Kidney (tissue), 14 donors: ENCODE results near the gene LZIC. TPM values are rescaled to one million over a fixed set of nuclear protein-coding genes. Genes with fewer than 3 reads are reported as not detected.
A peak's percentile ranks its signal among the peaks of the same experiment; 100 is the strongest.

Source experiments
- DNase-seq, 5 donors: peaks; one replicate each; pipeline ENCODE4 v3.0.0-alpha.2; 2013 to 2020
- FAIRE-seq: peaks from 2 replicates; lab custom pipeline; 2012; peaks lifted over from hg19 to GRCh38; lab: Jason Lieb, UNC
- H3K27ac ChIP-seq, 2 donors: one replicate each; pipeline ENCODE4 v1.7.0; 2013; ENCODE audit warnings: low read depth in 2 of 2, low read length in 2 of 2, inconsistent platforms in 1 of 2
- H3K27me3 ChIP-seq: one replicate; pipeline ENCODE4 v1.7.1; 2013; ENCODE audit warnings: low read length, inconsistent platforms; ENCODE audit not compliant: control insufficient read depth, insufficient read depth
- H3K36me3 ChIP-seq, 3 donors: one replicate each; pipeline versions ENCODE4 v1.7.0 to v1.7.1; 2013; ENCODE audit warnings: low read length in 3 of 3, control low read depth in 1 of 3, inconsistent platforms in 1 of 3; ENCODE audit not compliant: insufficient read depth in 3 of 3, control insufficient read depth in 2 of 3
- H3K4me1 ChIP-seq, 3 donors: one replicate each; pipeline versions ENCODE4 v1.7.0 to v1.7.1; 2013; ENCODE audit warnings: low read length in 3 of 3, inconsistent platforms in 1 of 3, low read depth in 1 of 3; ENCODE audit not compliant: control insufficient read depth in 2 of 3, insufficient read depth in 2 of 3
- H3K4me3 ChIP-seq, 3 donors: one replicate each; pipeline versions ENCODE4 v1.7.0 to v1.8.1; 2013; ENCODE audit warnings: low read length in 3 of 3, control low read depth in 1 of 3, inconsistent platforms in 1 of 3
- H3K9ac ChIP-seq, 3 donors: one replicate each; pipeline versions ENCODE4 v1.7.0 to v1.7.1; 2013; ENCODE audit warnings: low read length in 3 of 3, control low read depth in 1 of 3, inconsistent platforms in 1 of 3
- H3K9me3 ChIP-seq, 3 donors: one replicate each; pipeline versions ENCODE4 v1.7.0 to v1.7.1; 2013; ENCODE audit warnings: low read length in 3 of 3, control low read depth in 1 of 3, inconsistent platforms in 1 of 3; ENCODE audit not compliant: control insufficient read depth in 2 of 3, insufficient read depth in 1 of 3
- CTCF ChIP-seq: IDR thresholded peaks from 3 replicates; pipeline ENCODE4 v1.5.1; 2012; ENCODE audit warnings: mild to moderate bottlenecking, moderate library complexity, borderline replicate concordance; ENCODE audit not compliant: insufficient read depth; ENCODE audit errors: extremely low read depth
- intact Hi-C: fragments of 100-400 bp; cut with DNase I; formaldehyde crosslinking; loops from one replicate; pipeline ENCODE4 v1.11.1; 2022
- polyA plus RNA-seq: library from polyadenylated mRNA; stranded (reverse); fragments of 350-450 nt; fragmentation: Illumina TruSeq; extraction: RNeasy Lipid Tissue Mini Kit (QIAGEN cat#74804); gene quantifications from one replicate; pipeline ENCODE4 v1.2.3, GENCODE V29; 2014; ENCODE audit warnings: low read depth, low replicate concordance; ENCODE audit not compliant: insufficient read depth
- total RNA-seq: library from RNA; stranded (reverse); fragmentation: NEBNext Ultra II Directional; extraction: Animal tissue kit (Norgen Biotek cat#: 25700); gene quantifications from one replicate; pipeline ENCODE4 v1.2.1, GENCODE V29; 2021
- donor health status: control.
- donor health status: control.
- donor health status: control.
- donor health status: control.
- donor health status: control.
- donor health status: DM: yes; HTN: yes; CAD: no.
- donor health status: Normal renal cell carcinoma (clear cell type).

Gene LZIC
- total and polyA plus RNA-seq, 2 donors from 2014 or later = 22.3 to 27.0 TPM

- Histone ChIP-seq H3K27me3 (no peaks in the 10 kb centered on the region), H3K4me1 (peaks cover 0 to 9% (median 2%) of the 10 kb centered on the region in 3 donors), H3K9me3 (no peaks in the 10 kb centered on the region), H3K9ac (no peak overlapping the region), H3K4me3 (no peak overlapping the region), H3K36me3 (no peaks in the 10 kb centered on the region), H3K27ac (peak overlapping the region; percentile 68 to 73)
- peak in 4 of 5 donors; percentile 31 to 62 (median 43) for DNase-seq
- intact Hi-C loops = no loop called here
- no peak for TF ChIP-seq CTCF
- no peak for FAIRE-seq
These were observed 50.3 kb downstream of the LZIC start for GRCh38 chr1:9892563-9893528.

- DNase-seq (peak in 1 of 5 donors; percentile 35), FAIRE-seq (no peak)
- TF ChIP-seq CTCF = no peak
- intact Hi-C loops = no loop called here
- Histone ChIP-seq H3K27me3 (no peaks in the 10 kb centered on the region), H3K36me3 (no peaks in the 10 kb centered on the region), H3K9ac (no peak overlapping the region), H3K9me3 (no peaks in the 10 kb centered on the region), H3K4me3 (no peak overlapping the region), H3K27ac (no peak overlapping the region), H3K4me1 (peaks cover 0 to 12% (median 2%) of the 10 kb centered on the region in 3 donors)
These were observed 52.0 kb downstream of the LZIC start for GRCh38 chr1:9891207-9891606.

- TF ChIP-seq CTCF = no peak
- no peak for FAIRE-seq
- H3K27ac ChIP-seq = no peak overlapping the region
- no peak overlapping the region for H3K9ac ChIP-seq
- H3K36me3 ChIP-seq = no peaks in the 10 kb centered on the region
- no peak overlapping the region for H3K4me3 ChIP-seq
- intact Hi-C loops = no loop called here
- peaks cover 0 to 12% (median 2%) of the 10 kb centered on the region in 3 donors for H3K4me1 ChIP-seq
- no peaks in the 10 kb centered on the region for H3K9me3 ChIP-seq
- no peaks in the 10 kb centered on the region for H3K27me3 ChIP-seq
- peak in 2 of 5 donors; percentile 72 to 85 for DNase-seq
These were observed 52.9 kb downstream of the LZIC start for GRCh38 chr1:9890224-9890731.
